ENCODE measurements around the gene AGBL4.
"Not testable (repeated sequence)": the region's sequence is repeated elsewhere in the genome, so short reads cannot be mapped to it uniquely, and the experiment has no call there.

AGBL4 gene

GRCh38 chr1:49013079-49013478, 1010.7 kb downstream of the AGBL4 start:
- TF ChIP-seq CTCF (IDR thresholded peaks at IDR 0.05; ENCODE audit: insufficient read depth, low read depth, low read length, missing control alignments) = no peak
- DNase-seq (ENCODE audit: low read depth) = no peak
- no peak overlapping the region for H3K4me3 ChIP-seq (ENCODE audit: low read length)

- not testable (repeated sequence) for DNase-seq (ENCODE audit: low read depth); H3K4me3 ChIP-seq (ENCODE audit: low read length)
These were observed 1020.8 kb downstream of the AGBL4 start for GRCh38 chr1:49002981-49003380.

GRCh38 chr1:48999321-48999720, 1024.4 kb downstream of the AGBL4 start:
- H3K4me3 ChIP-seq (ENCODE audit: low read length) = no peak overlapping the region
- no peak for TF ChIP-seq CTCF (IDR thresholded peaks at IDR 0.05; ENCODE audit: insufficient read depth, low read depth, low read length, missing control alignments)
- DNase-seq (ENCODE audit: low read depth) = no peak

- no peak overlapping the region for H3K4me3 ChIP-seq (ENCODE audit: low read length)
- no peak for TF ChIP-seq CTCF (IDR thresholded peaks at IDR 0.05; ENCODE audit: insufficient read depth, low read depth, low read length, missing control alignments)
- DNase-seq (ENCODE audit: low read depth) = no peak
These were observed 1027.4 kb downstream of the AGBL4 start for GRCh38 chr1:48996311-48996710.

- TF ChIP-seq CTCF (IDR thresholded peaks at IDR 0.05; ENCODE audit: insufficient read depth, low read depth, low read length, missing control alignments) = no peak
- DNase-seq (ENCODE audit: low read depth) = no peak
- H3K4me3 ChIP-seq (ENCODE audit: low read length) = no peak overlapping the region
These were observed 1035.0 kb downstream of the AGBL4 start for GRCh38 chr1:48988633-48989197.

GRCh38 chr1:48979940-48980339, 1043.8 kb downstream of the AGBL4 start:
- TF ChIP-seq CTCF (IDR thresholded peaks at IDR 0.05; ENCODE audit: insufficient read depth, low read depth, low read length, missing control alignments) = no peak
- H3K4me3 ChIP-seq (ENCODE audit: low read length) = no peak overlapping the region
- DNase-seq (ENCODE audit: low read depth) = no peak

GRCh38 chr1:48978413-48978812, 1045.3 kb downstream of the AGBL4 start:
- DNase-seq (ENCODE audit: low read depth) = no peak
- no peak for TF ChIP-seq CTCF (IDR thresholded peaks at IDR 0.05; ENCODE audit: insufficient read depth, low read depth, low read length, missing control alignments)

More at GRCh38 chr1:48978413-48978812, 1045.3 kb downstream of the AGBL4 start:
- no peak overlapping the region for H3K4me3 ChIP-seq (ENCODE audit: low read length)
